HEK293 (cell line): ENCODE measurements around the gene EIF4E2.

Source experiments
- HOXA7 ChIP-seq: sonication (generic); formaldehyde crosslinking; IDR thresholded peaks from 2 replicates; pipeline ENCODE4 v1.8.1; 2022; ENCODE audit warnings: missing genetic modification reagents, borderline replicate concordance
- KLF1 ChIP-seq: fragments of 450-650 bp; formaldehyde crosslinking; IDR thresholded peaks from 2 replicates; pipeline ENCODE4 v1.5.1; 2016; ENCODE audit warnings: missing biosample characterization, missing genetic modification characterization
- OVOL3 ChIP-seq: fragments of 450-650 bp; formaldehyde crosslinking; IDR thresholded peaks from 2 replicates; pipeline ENCODE4 v1.5.1; 2016; ENCODE audit warnings: missing biosample characterization, missing genetic modification characterization
- PRDM10 ChIP-seq: fragments of 450-650 bp; formaldehyde crosslinking; IDR thresholded peaks from 2 replicates; pipeline ENCODE4 v1.5.1; 2016; ENCODE audit warnings: missing biosample characterization, missing genetic modification characterization
- SCRT1 ChIP-seq: fragments of 450-650 bp; formaldehyde crosslinking; IDR thresholded peaks from 2 replicates; pipeline ENCODE4 v1.5.1; 2016; ENCODE audit warnings: missing biosample characterization, missing genetic modification characterization, borderline replicate concordance
- SP3 ChIP-seq: fragments of 450-650 bp; formaldehyde crosslinking; IDR thresholded peaks from 2 replicates; pipeline ENCODE4 v1.5.1; 2016; ENCODE audit warnings: missing biosample characterization, missing genetic modification characterization
- TRIM28 ChIP-seq: IDR thresholded peaks from 2 replicates; pipeline ENCODE4 v1.6.1; 2011; ENCODE audit warnings: low read length, control low read depth, borderline replicate concordance
- ZFP69B ChIP-seq: fragments of 450-650 bp; formaldehyde crosslinking; IDR thresholded peaks from 2 replicates; pipeline ENCODE4 v1.5.1; 2016; ENCODE audit warnings: missing biosample characterization, missing genetic modification characterization
- ZNF169 ChIP-seq: fragments of 450-650 bp; formaldehyde crosslinking; IDR thresholded peaks from 2 replicates; pipeline ENCODE4 v1.5.1; 2016; ENCODE audit warnings: missing biosample characterization, missing genetic modification characterization
- ZNF350 ChIP-seq: fragments of 450-650 bp; formaldehyde crosslinking; IDR thresholded peaks from 2 replicates; pipeline ENCODE4 v1.5.0; 2017; ENCODE audit warnings: missing biosample characterization, mild to moderate bottlenecking, missing genetic modification characterization
- ZNF394 ChIP-seq: fragments of 450-650 bp; formaldehyde crosslinking; IDR thresholded peaks from 2 replicates; pipeline ENCODE4 v1.5.1; 2016; ENCODE audit warnings: missing biosample characterization, missing genetic modification characterization, mild to moderate bottlenecking, moderate library complexity, borderline replicate concordance
- ZNF404 ChIP-seq: fragments of 450-650 bp; formaldehyde crosslinking; IDR thresholded peaks from 2 replicates; pipeline ENCODE4 v1.5.1; 2017; ENCODE audit warnings: missing biosample characterization, missing genetic modification characterization
- ZNF423 ChIP-seq: fragments of 450-650 bp; formaldehyde crosslinking; IDR thresholded peaks from 2 replicates; pipeline ENCODE4 v1.5.1; 2016; ENCODE audit warnings: missing biosample characterization, missing genetic modification characterization
- ZNF473 ChIP-seq: fragments of 450-650 bp; formaldehyde crosslinking; IDR thresholded peaks from 2 replicates; pipeline ENCODE4 v1.5.1; 2017; ENCODE audit warnings: missing biosample characterization, missing genetic modification characterization
- ZNF521 ChIP-seq: fragments of 450-650 bp; formaldehyde crosslinking; IDR thresholded peaks from 2 replicates; pipeline ENCODE4 v1.5.1; 2017; ENCODE audit warnings: missing biosample characterization, mild to moderate bottlenecking, missing genetic modification characterization
- ZNF548 ChIP-seq: fragments of 450-650 bp; formaldehyde crosslinking; IDR thresholded peaks from 2 replicates; pipeline ENCODE4 v1.5.1; 2016; ENCODE audit warnings: missing biosample characterization, missing genetic modification characterization
- ZNF701 ChIP-seq: fragments of 450-650 bp; formaldehyde crosslinking; IDR thresholded peaks from 2 replicates; pipeline ENCODE4 v1.5.1; 2016; ENCODE audit warnings: missing biosample characterization, missing genetic modification characterization
- ZNF704 ChIP-seq: fragments of 450-650 bp; formaldehyde crosslinking; IDR thresholded peaks from 2 replicates; pipeline ENCODE4 v1.5.1; 2016; ENCODE audit warnings: missing biosample characterization, missing genetic modification characterization
- ZNF707 ChIP-seq: fragments of 450-650 bp; formaldehyde crosslinking; IDR thresholded peaks from 2 replicates; pipeline ENCODE4 v1.5.1; 2016; ENCODE audit warnings: missing biosample characterization, missing genetic modification characterization
- ZNF76 ChIP-seq: fragments of 450-650 bp; formaldehyde crosslinking; IDR thresholded peaks from 2 replicates; pipeline ENCODE4; 2016; ENCODE audit warnings: low read depth, missing biosample characterization, missing genetic modification characterization, borderline replicate concordance
- ZNF792 ChIP-seq: fragments of 450-650 bp; formaldehyde crosslinking; IDR thresholded peaks from 2 replicates; pipeline ENCODE4 v1.5.1; 2016; ENCODE audit warnings: missing biosample characterization, missing genetic modification characterization
- ZNF830 ChIP-seq: fragments of 450-650 bp; IDR thresholded peaks from 2 replicates; pipeline ENCODE4 v1.5.0; 2018; ENCODE audit warnings: missing biosample characterization, missing genetic modification characterization, low read depth, mild to moderate bottlenecking, moderate library complexity
- ZNF843 ChIP-seq: fragments of 450-650 bp; formaldehyde crosslinking; IDR thresholded peaks from 2 replicates; pipeline ENCODE4 v1.5.1; 2016; ENCODE audit warnings: missing biosample characterization, missing genetic modification characterization
- ZSCAN30 ChIP-seq: fragments of 450-650 bp; IDR thresholded peaks from 2 replicates; pipeline ENCODE4 v1.5.1; 2018; ENCODE audit warnings: missing biosample characterization, mild to moderate bottlenecking, missing genetic modification characterization, moderate library complexity
- TF ChIP-seq, protein P1 (sequence below): fragments of 450-650 bp; formaldehyde crosslinking; IDR thresholded peaks from 2 replicates; pipeline ENCODE4 v1.5.1; 2016; ENCODE audit warnings: missing biosample characterization, missing genetic modification characterization
- TF ChIP-seq, protein P2 (sequence below): fragments of 450-650 bp; formaldehyde crosslinking; IDR thresholded peaks from 2 replicates; pipeline ENCODE4 v1.5.1; 2016; ENCODE audit warnings: missing biosample characterization, missing genetic modification characterization
- TF ChIP-seq, protein P3 (sequence below): fragments of 450-650 bp; formaldehyde crosslinking; conservative IDR thresholded peaks from 2 replicates; pipeline ENCODE4 v1.5.1; 2016; ENCODE audit warnings: low read depth, missing biosample characterization, missing genetic modification characterization

The EIF4E2 gene

GRCh38 chr2:232611559-232612218 is 61.2 kb downstream of the EIF4E2 start (continued):
- TF ChIP-seq PRDM10 (tag by site-specific recombination) (peak; percentile 72), ZNF394 (tag by site-specific recombination) (no peak), ZSCAN30 (tag by site-specific recombination) (no peak), ZNF350 (no peak), ZNF701 (tag by site-specific recombination) (no peak), ZNF423 (peak; percentile 87), ZNF521 (tag by site-specific recombination) (no peak), ZNF707 (tag by site-specific recombination) (no peak), ZNF548 (no peak), TRIM28 (no peak), ZNF473 (tag by site-specific recombination) (no peak), SP3 (tag by site-specific recombination) (no peak), SCRT1 (tag by site-specific recombination) (no peak), ZNF830 (tag by site-specific recombination) (no peak), ZFP69B (tag by site-specific recombination) (no peak), ZNF843 (tag by site-specific recombination) (no peak), ZNF404 (tag by site-specific recombination) (no peak), ZNF792 (no peak), ZNF704 (no peak), ZNF76 (no peak), ZNF169 (tag by site-specific recombination) (no peak), OVOL3 (tag by site-specific recombination) (no peak), HOXA7 (CRISPR knock-in tag) (no peak), KLF1 (tag by site-specific recombination) (peak; percentile 73)
- TF ChIP-seq, protein P1, sequence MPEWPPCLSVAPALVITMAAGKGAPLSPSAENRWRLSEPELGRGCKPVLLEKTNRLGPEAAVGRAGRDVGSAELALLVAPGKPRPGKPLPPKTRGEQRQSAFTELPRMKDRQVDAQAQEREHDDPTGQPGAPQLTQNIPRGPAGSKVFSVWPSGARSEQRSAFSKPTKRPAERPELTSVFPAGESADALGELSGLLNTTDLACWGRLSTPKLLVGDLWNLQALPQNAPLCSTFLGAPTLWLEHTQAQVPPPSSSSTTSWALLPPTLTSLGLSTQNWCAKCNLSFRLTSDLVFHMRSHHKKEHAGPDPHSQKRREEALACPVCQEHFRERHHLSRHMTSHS: no peak
- TF ChIP-seq, protein P2, sequence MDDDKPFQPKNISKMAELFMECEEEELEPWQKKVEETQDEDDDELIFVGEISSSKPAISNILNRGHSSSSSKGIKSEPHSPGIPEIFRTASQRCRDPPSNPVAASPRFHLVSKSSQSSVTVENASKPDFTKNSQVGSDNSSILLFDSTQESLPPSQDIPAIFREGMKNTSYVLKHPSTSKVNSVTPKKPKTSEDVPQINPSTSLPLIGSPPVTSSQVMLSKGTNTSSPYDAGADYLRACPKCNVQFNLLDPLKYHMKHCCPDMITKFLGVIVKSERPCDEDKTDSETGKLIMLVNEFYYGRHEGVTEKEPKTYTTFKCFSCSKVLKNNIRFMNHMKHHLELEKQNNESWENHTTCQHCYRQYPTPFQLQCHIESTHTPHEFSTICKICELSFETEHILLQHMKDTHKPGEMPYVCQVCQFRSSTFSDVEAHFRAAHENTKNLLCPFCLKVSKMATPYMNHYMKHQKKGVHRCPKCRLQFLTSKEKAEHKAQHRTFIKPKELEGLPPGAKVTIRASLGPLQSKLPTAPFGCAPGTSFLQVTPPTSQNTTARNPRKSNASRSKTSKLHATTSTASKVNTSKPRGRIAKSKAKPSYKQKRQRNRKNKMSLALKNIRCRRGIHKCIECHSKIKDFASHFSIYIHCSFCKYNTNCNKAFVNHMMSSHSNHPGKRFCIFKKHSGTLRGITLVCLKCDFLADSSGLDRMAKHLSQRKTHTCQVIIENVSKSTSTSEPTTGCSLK (tag by site-specific recombination): no peak
- TF ChIP-seq, protein P3, sequence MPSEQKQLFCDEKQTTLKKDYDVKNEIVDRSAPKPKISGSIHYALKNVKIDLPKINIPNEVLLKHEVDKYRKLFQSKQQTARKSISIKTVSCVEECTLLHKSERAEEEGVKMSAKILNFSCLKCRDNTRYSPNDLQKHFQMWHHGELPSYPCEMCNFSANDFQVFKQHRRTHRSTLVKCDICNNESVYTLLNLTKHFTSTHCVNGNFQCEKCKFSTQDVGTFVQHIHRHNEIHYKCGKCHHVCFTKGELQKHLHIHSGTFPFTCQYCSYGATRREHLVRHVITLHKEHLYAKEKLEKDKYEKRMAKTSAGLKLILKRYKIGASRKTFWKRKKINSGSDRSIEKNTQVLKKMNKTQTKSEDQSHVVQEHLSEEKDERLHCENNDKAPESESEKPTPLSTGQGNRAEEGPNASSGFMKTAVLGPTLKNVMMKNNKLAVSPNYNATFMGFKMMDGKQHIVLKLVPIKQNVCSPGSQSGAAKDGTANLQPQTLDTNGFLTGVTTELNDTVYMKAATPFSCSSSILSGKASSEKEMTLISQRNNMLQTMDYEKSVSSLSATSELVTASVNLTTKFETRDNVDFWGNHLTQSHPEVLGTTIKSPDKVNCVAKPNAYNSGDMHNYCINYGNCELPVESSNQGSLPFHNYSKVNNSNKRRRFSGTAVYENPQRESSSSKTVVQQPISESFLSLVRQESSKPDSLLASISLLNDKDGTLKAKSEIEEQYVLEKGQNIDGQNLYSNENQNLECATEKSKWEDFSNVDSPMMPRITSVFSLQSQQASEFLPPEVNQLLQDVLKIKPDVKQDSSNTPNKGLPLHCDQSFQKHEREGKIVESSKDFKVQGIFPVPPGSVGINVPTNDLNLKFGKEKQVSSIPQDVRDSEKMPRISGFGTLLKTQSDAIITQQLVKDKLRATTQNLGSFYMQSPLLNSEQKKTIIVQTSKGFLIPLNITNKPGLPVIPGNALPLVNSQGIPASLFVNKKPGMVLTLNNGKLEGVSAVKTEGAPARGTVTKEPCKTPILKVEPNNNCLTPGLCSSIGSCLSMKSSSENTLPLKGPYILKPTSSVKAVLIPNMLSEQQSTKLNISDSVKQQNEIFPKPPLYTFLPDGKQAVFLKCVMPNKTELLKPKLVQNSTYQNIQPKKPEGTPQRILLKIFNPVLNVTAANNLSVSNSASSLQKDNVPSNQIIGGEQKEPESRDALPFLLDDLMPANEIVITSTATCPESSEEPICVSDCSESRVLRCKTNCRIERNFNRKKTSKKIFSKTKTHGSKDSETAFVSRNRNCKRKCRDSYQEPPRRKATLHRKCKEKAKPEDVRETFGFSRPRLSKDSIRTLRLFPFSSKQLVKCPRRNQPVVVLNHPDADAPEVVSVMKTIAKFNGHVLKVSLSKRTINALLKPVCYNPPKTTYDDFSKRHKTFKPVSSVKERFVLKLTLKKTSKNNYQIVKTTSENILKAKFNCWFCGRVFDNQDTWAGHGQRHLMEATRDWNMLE (tag by site-specific recombination): no peak
